KBM-7 (cell line): ENCODE data around the gene CEP152.

Experiments
- DNase-seq: peaks from one replicate; pipeline ENCODE4 v3.0.0-alpha.2; 2015
- in situ Hi-C: fragments of 300-500 bp; cut with MboI; formaldehyde crosslinking; loops from 2 replicates; pipeline ENCODE4 v1.14.3; 2020; ENCODE audit warnings: low sequenced_read_pairs, low pct_unique_long_range_greater_than_20kb, mixed read lengths

The CEP152 gene

DNA sequence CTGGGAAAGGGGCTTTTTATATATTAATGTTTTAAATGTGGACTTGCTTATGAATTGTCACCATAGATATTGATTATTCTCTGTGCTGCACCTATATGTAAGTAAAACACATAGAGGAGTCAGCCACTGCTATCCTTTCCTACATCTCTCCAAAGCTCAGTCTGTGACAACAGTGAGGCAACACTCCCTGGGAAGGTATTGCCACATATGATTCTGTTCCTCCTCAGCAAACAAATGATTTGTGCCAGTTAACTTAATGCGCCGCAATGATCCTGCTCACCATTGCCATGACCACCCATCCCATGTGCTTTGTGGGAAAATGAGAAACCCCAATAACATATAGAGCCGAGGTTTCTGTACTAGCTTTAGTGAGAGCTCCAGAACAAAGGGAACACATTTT, 90.2 kb downstream of the CEP152 start:
- in situ Hi-C loops, result no loop called here

DNA sequence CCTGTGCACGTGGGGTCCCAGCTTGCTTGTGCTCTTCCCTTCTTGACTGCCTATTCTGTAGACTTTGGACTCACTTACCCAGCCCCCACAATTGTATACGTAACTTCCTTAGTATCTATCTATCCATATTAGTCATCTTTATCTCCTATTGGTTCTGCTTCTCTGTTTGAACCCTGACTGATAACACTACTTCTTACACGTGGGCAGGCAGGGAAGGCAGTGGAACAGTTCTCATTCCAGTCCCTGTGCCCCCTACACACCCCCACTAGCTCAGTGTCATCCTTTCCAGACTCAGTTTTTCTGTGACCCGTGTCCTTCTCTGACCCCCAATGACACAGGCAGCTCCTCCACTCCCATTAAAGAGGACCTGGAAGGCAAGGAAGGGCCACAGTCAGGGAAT, 91.2 kb downstream of the CEP152 start:
- DNase-seq, result no peak
- in situ Hi-C loops, result no loop called here

More for the DNA sequence above, 90.2 kb downstream of the CEP152 start:
- DNase-seq, result no peak

DNA sequence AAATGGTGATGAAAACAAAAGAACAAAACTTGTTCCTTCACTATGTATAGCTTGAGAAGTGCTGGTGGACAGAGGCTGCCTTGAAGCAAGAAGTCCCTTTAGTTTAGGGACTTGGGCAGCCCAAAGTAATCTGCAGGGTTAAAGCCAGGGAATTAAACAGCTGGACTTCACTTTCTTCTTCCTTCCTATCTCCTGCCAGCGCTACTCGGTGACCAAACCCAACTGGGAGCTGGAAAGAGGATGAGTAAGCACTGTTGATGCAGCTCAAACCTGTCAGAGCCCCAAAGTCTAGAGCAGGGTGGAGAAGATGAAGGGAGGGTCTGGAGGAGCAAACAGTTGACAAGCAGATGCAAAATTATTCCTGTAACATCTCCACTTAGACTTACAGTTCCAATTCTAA, 92.2 kb downstream of the CEP152 start:
- DNase-seq, result no peak
- in situ Hi-C loops, result no loop called here

- in situ Hi-C loops, result no loop called here
- DNase-seq, result no peak
Measured at GRCh38 chr15:48717458-48717857, 93.4 kb downstream of the CEP152 start.

- no peak for DNase-seq
- in situ Hi-C loops, result no loop called here
Measured at GRCh38 chr15:48712546-48712945, 98.3 kb downstream of the CEP152 start.

- DNase-seq, result no peak
- in situ Hi-C loops, result no loop called here
Measured at GRCh38 chr15:48710952-48711495, 99.8 kb downstream of the CEP152 start.

- no peak for DNase-seq
- in situ Hi-C loops, result no loop called here
Measured at GRCh38 chr15:48708641-48709040, 102.2 kb downstream of the CEP152 start.

DNA sequence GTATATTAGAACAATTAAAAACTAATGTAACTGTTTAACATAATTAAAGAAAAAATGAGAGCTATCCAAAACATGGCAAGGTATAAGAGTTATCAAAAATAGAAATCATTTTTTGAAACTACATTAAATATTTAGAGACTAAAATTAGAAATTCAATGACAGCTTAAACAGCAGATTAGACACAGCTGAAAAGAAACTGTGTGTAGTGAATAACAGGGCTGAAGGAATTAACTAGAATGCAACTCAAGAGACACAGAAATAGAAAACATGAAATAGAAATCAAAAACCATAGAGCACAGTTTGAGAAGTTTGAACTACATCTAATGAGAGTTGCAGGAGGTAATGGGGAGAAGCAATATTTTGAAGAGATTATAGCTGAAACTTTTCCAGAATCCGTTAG, 105.5 kb downstream of the CEP152 start:
- no peak for DNase-seq
- in situ Hi-C loops, result no loop called here

DNA sequence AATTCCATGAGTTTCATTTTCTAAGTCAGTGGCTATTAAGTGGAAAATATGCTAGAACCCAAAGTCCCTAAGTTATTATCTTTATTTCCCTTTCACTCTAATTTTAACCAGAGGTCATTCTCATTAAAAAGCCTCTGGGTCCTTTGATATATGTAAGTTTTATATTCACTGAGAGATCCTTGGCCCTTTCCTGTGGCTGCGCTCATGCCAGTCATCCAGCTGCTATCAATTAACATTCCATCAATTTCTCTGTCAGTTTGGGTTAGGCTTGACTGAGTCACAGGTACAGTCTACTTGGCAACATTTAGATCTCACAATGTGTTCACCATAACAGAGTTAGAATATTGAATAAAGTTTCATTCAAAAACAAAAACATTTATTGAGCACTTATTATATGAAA, 107.3 kb downstream of the CEP152 start:
- DNase-seq, result no peak
- in situ Hi-C loops, result no loop called here

- no peak for DNase-seq
- in situ Hi-C loops, result no loop called here
Measured at GRCh38 chr15:48702569-48703236, 108.2 kb downstream of the CEP152 start.

DNA sequence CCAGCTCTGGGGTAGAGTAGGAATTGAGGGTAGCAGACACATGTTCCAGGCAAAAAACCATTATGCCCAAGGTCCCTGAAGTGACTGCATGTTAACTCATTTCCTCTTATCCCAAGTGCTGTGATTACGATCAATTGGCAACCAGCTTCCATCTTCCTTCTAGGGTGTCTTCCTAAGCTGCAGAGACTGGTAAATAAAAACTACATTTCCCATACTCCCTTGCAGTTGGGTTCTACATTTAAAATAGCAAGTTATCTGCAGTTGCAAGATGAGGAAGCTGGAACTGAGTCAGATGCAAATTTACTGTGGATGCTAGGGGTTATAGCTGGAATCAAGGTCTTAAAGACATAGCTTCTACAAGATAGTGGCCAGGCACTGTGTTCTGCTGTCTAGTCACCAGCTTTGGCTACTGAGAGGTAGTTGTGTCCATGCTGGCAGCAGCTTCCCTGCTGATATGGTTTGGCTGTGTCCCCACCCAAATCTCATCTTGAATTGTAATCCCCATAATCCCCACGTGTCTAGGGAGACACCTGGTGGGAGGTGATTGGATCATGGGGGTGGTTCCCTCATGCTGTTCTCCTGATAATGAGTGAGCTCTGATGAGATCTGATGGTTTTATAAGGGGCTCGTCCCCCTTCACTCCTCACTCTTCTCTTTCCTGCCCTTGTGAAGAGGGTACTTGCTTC, 114.1 kb downstream of the CEP152 start:
- peak; percentile 14 for DNase-seq
- in situ Hi-C loops, result no loop called here

DNA sequence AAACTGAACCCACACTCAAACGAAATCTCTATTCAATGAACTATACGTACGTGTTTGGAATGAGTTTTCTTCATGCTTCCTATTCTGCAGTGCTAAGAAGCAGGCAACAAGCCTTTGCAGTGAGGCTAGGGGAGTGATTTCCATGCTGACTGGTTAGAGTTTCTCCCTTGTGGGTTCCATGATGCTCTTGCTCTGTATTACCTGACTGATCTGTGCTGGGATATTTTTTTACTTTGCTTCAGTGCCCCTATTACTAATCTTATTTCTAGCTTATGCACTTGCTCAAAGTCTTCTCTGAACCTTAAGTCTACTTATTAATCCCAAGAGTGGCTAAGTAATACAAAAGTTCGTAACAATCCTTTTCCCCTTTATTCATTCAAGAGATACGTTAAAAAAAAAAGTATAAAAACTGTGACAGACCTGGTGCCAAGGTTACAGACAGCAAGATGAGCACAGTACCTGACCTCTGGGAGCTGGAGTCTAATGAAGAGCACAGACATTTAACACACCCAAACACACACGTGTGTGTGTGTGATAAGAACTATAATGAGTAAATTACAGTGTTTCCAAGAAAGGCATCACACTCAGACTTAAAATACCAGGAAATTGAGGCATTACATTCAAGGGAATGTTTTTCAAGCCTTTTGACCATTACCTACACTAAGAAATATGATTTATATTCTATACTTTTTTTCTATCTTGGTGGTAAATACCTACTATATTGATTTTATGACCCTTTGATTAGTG, 114.9 kb downstream of the CEP152 start:
- in situ Hi-C loops, result no loop called here

DNA sequence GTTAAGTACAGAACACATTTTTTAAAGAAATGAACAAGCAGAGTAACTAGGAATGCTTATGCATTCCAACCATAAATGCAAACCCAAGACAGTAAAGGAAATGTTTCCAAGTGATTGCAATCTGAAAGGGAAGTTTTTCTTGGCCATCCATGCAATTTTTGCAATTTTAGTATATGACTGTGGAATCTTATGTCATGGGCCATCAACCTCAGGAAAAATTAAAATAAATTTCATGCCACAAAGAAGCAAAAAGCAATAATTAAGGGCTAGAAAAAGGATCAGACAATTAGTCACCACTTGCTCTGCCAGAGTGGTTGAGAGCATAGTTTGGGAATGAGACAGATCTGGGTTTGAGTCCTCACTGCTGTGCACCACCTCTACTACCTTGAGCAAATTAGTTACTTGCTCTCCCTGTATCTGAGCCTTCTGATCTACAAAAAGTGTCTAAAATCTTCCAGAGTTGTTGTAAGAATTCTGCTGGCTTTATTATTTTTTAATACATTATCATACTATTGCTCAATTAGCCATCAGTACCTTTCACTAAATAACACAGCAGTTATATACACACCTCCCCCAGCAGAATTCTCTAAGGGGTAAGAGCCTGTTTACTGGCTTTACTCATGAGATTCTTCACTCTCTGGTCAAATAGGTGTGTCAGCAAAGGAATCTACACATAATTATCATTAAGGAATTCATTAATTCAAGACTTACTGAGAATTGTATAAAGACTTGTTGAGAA, 115.6 kb downstream of the CEP152 start:
- in situ Hi-C loops, result no loop called here
- DNase-seq, result no peak

More for the DNA sequence above, 114.9 kb downstream of the CEP152 start:
- DNase-seq, result no peak

- in situ Hi-C loops, result no loop called here
- no peak for DNase-seq
Measured at GRCh38 chr15:48693484-48693883, 117.4 kb downstream of the CEP152 start.

DNA sequence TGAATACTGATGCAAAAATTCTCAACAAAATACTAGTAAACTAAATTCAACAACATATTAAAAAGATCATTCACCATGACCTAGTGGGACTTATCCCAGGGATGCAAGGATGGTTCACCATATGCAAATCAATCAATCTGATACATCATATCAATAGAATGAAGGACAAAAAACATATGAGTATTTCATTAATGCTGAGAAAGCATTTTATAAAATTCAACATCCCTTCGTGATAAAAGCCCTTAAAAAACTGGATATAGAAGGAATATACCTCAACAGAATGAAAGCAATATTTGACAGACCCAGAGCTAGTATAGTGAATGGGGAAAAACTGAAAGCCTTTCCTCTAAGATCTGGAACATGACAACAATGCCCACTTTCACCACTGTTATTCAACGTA, 122.4 kb downstream of the CEP152 start:
- no peak for DNase-seq

More for the DNA sequence above, 122.4 kb downstream of the CEP152 start:
- in situ Hi-C loops, result no loop called here
